ENCODE data around the gene MS4A4A.

Gene MS4A4A

GRCh38 chr11:60345489-60345888 is 65.0 kb downstream of the MS4A4A start:
- no peaks in the 10 kb centered on the region for H3K27me3 ChIP-seq (ENCODE audit: control insufficient read depth in 2 of 2, insufficient read depth in 2 of 2, low read length in 2 of 2)
- no peak overlapping the region for H3K27ac ChIP-seq (ENCODE audit: low read depth in 2 of 2, low read length in 2 of 2)
- H3K9me3 ChIP-seq (ENCODE audit: control insufficient read depth in 2 of 2, low read length in 2 of 2), result no peaks in the 10 kb centered on the region
- no peaks in the 10 kb centered on the region for H3K4me1 ChIP-seq (ENCODE audit: control insufficient read depth in 2 of 2, insufficient read depth in 2 of 2, low read length in 2 of 2)
- no peak overlapping the region for H3K9ac ChIP-seq (ENCODE audit: low read depth in 1 of 2, low read length in 2 of 2)
- H3K36me3 ChIP-seq (ENCODE audit: control insufficient read depth in 2 of 2, insufficient read depth in 2 of 2, low read length in 2 of 2), result no peaks in the 10 kb centered on the region
- H3K4me3 ChIP-seq (ENCODE audit: low read length in 2 of 2), result no peak overlapping the region

- Histone ChIP-seq H3K27me3 (ENCODE audit: control insufficient read depth in 2 of 2, insufficient read depth in 2 of 2, low read length in 2 of 2) (no peaks in the 10 kb centered on the region), H3K36me3 (ENCODE audit: control insufficient read depth in 2 of 2, insufficient read depth in 2 of 2, low read length in 2 of 2) (no peaks in the 10 kb centered on the region), H3K9me3 (ENCODE audit: control insufficient read depth in 2 of 2, low read length in 2 of 2) (no peaks in the 10 kb centered on the region), H3K4me1 (ENCODE audit: control insufficient read depth in 2 of 2, insufficient read depth in 2 of 2, low read length in 2 of 2) (no peaks in the 10 kb centered on the region), H3K9ac (ENCODE audit: low read depth in 1 of 2, low read length in 2 of 2) (no peak overlapping the region), H3K27ac (ENCODE audit: low read depth in 2 of 2, low read length in 2 of 2) (no peak overlapping the region), H3K4me3 (ENCODE audit: low read length in 2 of 2) (no peak overlapping the region)
Observed at GRCh38 chr11:60347084-60347797, 66.8 kb downstream of the MS4A4A start.

- Histone ChIP-seq H3K4me3 (ENCODE audit: low read length in 2 of 2) (no peak overlapping the region), H3K27ac (ENCODE audit: low read depth in 2 of 2, low read length in 2 of 2) (no peak overlapping the region)
Observed at GRCh38 chr11:60348116-60348515, 67.7 kb downstream of the MS4A4A start.

GRCh38 chr11:60349990-60350389 is 69.5 kb downstream of the MS4A4A start:
- no peaks in the 10 kb centered on the region for H3K27me3 ChIP-seq (ENCODE audit: control insufficient read depth in 2 of 2, insufficient read depth in 2 of 2, low read length in 2 of 2)
- H3K9ac ChIP-seq (ENCODE audit: low read depth in 1 of 2, low read length in 2 of 2), result no peak overlapping the region
- H3K9me3 ChIP-seq (ENCODE audit: control insufficient read depth in 2 of 2, low read length in 2 of 2), result no peaks in the 10 kb centered on the region
- no peak overlapping the region for H3K27ac ChIP-seq (ENCODE audit: low read depth in 2 of 2, low read length in 2 of 2)
- no peaks in the 10 kb centered on the region for H3K36me3 ChIP-seq (ENCODE audit: control insufficient read depth in 2 of 2, insufficient read depth in 2 of 2, low read length in 2 of 2)
- H3K4me1 ChIP-seq (ENCODE audit: control insufficient read depth in 2 of 2, insufficient read depth in 2 of 2, low read length in 2 of 2), result no peaks in the 10 kb centered on the region
- no peak overlapping the region for H3K4me3 ChIP-seq (ENCODE audit: low read length in 2 of 2)

More at GRCh38 chr11:60348116-60348515, 67.7 kb downstream of the MS4A4A start:
- H3K9ac ChIP-seq (ENCODE audit: low read depth in 1 of 2, low read length in 2 of 2), result no peak overlapping the region
- no peaks in the 10 kb centered on the region for H3K4me1 ChIP-seq (ENCODE audit: control insufficient read depth in 2 of 2, insufficient read depth in 2 of 2, low read length in 2 of 2)
- H3K36me3 ChIP-seq (ENCODE audit: control insufficient read depth in 2 of 2, insufficient read depth in 2 of 2, low read length in 2 of 2), result no peaks in the 10 kb centered on the region
- H3K9me3 ChIP-seq (ENCODE audit: control insufficient read depth in 2 of 2, low read length in 2 of 2), result no peaks in the 10 kb centered on the region
- H3K27me3 ChIP-seq (ENCODE audit: control insufficient read depth in 2 of 2, insufficient read depth in 2 of 2, low read length in 2 of 2), result no peaks in the 10 kb centered on the region

- no peaks in the 10 kb centered on the region for H3K4me1 ChIP-seq (ENCODE audit: control insufficient read depth in 2 of 2, insufficient read depth in 2 of 2, low read length in 2 of 2)
- no peaks in the 10 kb centered on the region for H3K36me3 ChIP-seq (ENCODE audit: control insufficient read depth in 2 of 2, insufficient read depth in 2 of 2, low read length in 2 of 2)
- H3K9me3 ChIP-seq (ENCODE audit: control insufficient read depth in 2 of 2, low read length in 2 of 2), result peaks cover 0 to 7% of the 10 kb centered on the region in 2 donors
- H3K4me3 ChIP-seq (ENCODE audit: low read length in 2 of 2), result no peak overlapping the region
- no peaks in the 10 kb centered on the region for H3K27me3 ChIP-seq (ENCODE audit: control insufficient read depth in 2 of 2, insufficient read depth in 2 of 2, low read length in 2 of 2)
- no peak overlapping the region for H3K27ac ChIP-seq (ENCODE audit: low read depth in 2 of 2, low read length in 2 of 2)
- no peak overlapping the region for H3K9ac ChIP-seq (ENCODE audit: low read depth in 1 of 2, low read length in 2 of 2)
Observed at GRCh38 chr11:60357771-60358170, 77.3 kb downstream of the MS4A4A start.
